ENCODE data around the gene FBRSL1.

The FBRSL1 gene

GRCh38 chr12:132500142-132500855 lies 10.3 kb downstream of the FBRSL1 start:
- DNase-seq, result no peak

- DNase-seq, result no peak
These were observed 10.9 kb downstream of the FBRSL1 start for GRCh38 chr12:132500856-132501180.

DNA sequence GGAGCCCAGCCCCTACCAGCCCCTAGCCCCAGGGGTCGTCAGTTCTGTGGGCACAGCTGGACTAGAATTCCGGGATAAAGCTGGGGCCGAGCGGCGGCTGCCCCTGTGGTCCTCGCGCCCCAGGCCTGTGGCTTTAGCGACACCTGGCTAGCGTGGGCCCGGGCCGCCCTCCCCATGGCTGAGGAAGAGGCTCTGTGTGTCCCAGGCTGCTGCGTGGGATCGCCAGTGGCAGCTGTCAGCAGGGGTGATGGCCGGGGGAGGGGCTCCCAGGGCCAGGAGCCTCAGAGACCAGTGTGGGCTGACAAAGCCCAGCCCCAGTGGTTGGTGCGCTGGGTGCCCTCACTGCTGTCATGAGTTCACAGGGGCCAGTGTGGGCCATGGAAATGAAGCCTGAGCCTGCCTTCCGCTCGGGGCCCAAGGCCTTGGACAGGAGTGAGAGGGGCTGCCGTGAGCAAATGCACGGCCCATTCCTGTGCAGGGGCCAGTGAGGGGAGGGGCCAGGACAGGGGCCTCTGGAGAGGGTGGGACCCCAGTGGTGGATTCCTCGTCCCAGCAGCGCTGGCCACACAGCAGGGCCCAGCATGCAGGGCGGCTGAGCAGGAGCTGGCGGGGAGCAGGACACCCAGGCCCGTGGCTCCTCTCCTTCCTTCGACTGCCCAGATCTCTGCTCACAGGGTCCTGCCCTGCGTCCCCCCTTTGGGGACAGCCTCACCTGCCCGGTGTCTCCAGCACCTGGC lies 11.4 kb downstream of the FBRSL1 start:
- no peak for DNase-seq

DNA sequence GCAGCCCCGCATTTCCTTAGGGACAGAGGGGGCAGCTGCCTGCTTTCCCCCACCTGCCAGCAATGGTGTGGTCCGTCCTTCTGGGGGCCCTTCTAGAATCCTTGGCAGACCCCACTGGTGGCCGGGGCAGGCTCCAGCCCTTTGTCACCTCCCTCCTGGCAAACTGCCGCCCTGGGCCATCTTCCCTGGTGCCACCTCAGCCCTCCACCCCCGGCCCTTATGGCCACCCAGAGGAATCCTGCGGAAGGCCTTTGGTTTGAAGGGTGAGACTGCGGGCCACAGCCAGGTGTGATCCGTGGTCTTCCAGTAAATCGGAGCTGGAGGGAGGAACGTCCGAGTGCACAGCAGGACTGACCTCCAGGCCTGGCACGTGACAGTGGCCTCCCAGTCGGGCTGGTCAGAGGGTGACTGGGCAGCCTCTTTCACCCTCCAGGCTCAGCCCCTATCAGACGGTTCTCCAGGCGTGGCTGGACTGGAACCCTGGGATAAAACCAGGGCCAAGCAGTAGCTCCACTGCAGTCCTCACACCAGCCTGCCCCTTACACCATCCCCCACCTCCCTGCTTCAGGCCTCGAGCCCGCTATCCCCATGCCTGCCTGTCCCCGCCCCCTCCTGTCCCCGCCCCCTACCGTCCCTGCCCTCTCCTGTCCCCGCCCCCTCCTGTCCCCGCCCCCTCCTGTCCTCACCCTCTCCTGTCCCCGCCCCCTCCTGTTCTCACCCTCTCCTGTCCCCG lies 12.4 kb downstream of the FBRSL1 start:
- DNase-seq, result no peak

GRCh38 chr12:132502882-132503193 lies 12.9 kb downstream of the FBRSL1 start:
- no peak for DNase-seq

DNA sequence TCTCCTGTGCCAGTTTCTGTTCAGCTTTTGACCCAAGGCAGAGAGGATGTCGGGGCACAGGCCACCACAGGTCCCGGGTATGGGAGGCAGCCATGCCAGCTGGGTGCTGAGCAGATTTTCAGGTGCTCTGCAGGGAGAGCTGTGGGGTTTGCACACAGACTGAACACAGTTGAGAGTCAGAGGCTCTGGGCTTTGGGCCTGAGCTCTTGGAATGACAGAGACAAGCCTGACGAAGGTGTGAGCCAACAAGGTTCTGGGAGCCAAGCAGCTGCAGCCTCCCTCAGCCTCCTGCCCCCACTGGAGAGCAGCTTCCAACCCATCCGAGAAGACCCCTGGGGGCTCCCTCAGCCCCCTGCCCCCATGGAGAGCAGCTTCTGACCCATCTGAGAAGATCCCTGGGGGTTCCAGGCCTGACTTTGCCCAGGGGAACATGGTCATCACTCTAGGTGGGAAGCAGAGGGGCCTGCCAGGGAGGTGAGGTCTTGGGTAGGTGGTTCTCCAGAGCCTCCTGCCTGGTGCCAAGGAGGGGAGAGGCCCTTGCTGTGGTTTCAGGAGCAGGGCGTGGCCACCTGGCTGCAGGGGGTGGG lies 13.8 kb downstream of the FBRSL1 start:
- DNase-seq, result no peak

GRCh38 chr12:132505105-132505851 lies 15.3 kb downstream of the FBRSL1 start:
- no peak for DNase-seq

- DNase-seq, result no peak
These were observed 15.9 kb downstream of the FBRSL1 start for GRCh38 chr12:132505852-132506219.

- DNase-seq, result no peak
These were observed 16.6 kb downstream of the FBRSL1 start for GRCh38 chr12:132506328-132507160.

- DNase-seq, result no peak
These were observed 17.2 kb downstream of the FBRSL1 start for GRCh38 chr12:132507161-132507538.

DNA sequence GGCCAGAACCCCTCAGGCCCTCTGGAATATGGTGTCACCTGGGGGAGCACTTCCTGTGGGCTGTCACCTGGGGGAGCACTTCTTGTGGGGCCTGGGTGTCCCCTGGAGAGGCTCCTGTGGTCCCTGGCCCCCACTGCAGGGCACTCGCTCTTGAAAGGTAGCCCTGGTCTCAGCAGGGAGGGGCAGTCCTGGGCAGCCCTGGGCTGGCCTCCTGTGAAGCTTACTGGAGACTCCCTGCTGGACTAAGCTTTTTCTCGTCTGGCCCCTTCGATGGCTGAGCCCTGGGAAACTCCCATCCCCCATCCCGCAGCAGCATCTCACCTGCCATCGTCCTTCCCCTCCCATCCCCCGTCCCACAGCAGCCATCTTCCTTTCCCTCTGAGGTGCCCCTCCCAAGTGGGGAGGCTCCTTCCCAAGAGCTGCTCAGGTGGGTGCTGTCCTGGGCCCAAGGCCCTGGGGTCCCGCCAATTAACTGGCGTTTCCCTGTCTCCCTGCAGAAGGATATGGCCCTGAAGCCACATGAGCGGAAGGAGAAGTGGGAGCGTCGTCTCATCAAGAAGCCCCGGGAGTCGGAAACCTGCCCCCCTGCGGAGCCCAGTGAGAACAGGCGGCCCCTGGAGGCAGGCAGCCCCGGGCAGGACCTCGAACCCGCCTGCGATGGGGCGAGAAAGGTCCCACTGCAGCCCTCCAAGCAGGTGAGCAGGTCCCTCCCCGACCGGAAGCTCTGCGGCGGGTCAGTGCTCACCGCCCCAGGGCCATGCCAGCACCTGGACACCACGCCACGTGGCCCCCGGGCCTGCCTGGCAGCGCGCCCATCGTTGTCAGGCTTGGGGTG lies 17.9 kb downstream of the FBRSL1 start:
- no peak for DNase-seq

DNA sequence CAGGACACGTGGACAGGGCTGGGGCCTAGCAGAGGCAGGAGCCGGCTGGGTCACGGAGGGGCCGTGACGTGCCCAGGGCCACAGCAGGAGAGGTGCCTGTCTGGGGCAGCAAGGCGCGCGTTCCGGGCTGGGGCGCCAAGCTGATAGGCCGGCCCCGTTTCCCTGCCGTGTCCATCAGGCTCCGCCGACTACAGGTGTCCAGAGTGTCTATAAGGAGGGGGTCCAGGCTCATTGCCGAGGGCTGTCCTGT lies 18.5 kb downstream of the FBRSL1 start:
- DNase-seq, result no peak

GRCh38 chr12:132508860-132509732 lies 19.1 kb downstream of the FBRSL1 start:
- no peak for DNase-seq

DNA sequence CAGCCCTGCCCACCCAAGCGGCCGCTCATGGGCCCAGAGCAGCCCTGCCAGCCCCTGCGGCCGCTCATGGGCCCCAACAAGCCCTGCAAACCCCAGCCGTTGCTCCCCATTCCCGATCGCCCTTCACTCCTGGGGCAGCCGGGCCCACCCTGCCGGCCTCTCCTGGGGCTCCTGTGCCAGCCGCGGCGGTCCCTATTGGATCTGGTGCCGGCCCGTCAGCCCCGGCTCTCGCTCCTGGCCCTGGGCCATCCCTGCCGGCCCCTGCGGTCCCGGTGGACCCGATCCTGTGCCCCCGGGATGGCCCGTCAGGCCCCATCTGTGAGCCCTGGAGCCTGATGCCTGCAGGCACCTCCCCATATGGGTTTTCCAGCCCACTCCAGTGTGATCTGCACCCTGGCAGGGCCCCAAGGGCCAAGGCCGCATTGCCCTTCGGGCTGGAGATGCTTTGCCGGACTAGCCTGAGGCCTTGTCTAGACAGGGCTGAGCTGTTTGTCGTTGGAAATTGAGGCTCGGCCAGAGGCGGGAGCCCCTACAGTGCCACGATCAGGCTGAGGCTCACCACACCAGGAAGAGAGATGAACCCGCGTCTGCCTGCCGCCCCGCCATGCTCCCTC lies 20.3 kb downstream of the FBRSL1 start:
- DNase-seq, result no peak

DNA sequence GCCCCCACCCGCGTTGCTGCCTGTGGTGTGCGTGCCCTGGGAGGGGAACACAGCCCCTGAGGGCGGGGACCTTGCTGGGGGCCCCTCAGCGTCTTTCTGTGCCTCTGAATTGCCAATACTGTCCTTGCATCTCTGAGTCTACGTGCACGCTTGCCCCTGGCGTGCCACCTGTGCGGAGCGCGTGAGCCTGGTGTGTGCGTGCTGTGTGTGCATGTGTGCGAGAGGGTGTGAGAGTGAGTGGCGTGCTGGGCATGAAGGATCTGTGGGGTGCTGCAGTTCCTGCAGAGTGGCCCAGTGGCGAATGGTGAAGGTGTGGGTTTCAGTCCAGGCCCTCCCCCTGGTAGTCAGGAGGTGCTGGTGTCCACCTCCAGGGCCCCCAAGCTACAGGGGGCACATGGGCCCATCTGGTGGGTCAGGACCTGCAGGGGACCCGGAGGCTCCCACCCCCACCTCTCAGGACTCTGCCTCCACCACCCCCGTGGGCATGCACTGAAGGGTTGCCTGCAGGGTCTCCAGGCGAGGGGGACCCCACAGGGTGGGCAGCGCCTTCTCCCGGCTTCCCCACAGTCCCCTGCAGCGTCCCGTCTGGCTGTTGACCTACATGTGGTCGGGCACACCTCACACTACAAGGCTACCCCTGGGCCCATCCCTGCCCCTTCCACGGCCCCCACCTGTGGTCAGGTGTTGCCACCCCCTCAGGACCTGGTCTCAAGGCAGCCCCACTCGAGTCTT lies 21.0 kb downstream of the FBRSL1 start:
- no peak for DNase-seq

DNA sequence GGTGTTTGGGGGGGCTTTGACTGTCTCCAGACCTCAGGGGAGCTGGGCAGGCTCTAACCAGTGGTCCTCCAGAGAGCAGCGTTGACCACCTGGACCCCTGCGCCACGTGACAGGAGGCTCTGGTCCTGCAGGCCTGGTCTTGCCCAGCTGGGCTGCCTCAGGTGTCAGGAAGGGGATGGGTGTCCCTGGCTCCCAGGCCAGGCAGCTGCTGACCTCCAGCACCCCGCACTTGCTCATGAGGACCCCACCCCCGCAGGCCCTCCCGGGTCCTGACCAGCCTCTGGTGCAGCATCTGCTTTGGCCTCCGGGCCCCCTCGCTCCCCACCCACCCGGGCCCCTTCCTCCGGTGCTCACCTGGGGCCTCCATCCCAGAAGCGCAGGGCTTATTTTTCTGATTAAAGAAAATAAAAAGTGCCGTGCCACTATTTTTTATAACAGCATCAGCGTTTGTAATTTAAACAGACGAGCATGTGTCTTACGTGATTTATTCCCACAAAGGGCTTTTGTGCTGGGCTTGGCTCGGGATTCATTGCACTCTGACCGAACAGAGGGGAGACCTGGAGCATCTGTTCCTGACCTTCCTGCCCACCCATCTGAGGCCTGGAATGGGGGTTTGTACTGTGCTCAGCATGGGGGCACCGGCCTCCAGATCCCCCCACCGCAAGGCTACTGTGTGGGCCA lies 21.7 kb downstream of the FBRSL1 start:
- no peak for DNase-seq

DNA sequence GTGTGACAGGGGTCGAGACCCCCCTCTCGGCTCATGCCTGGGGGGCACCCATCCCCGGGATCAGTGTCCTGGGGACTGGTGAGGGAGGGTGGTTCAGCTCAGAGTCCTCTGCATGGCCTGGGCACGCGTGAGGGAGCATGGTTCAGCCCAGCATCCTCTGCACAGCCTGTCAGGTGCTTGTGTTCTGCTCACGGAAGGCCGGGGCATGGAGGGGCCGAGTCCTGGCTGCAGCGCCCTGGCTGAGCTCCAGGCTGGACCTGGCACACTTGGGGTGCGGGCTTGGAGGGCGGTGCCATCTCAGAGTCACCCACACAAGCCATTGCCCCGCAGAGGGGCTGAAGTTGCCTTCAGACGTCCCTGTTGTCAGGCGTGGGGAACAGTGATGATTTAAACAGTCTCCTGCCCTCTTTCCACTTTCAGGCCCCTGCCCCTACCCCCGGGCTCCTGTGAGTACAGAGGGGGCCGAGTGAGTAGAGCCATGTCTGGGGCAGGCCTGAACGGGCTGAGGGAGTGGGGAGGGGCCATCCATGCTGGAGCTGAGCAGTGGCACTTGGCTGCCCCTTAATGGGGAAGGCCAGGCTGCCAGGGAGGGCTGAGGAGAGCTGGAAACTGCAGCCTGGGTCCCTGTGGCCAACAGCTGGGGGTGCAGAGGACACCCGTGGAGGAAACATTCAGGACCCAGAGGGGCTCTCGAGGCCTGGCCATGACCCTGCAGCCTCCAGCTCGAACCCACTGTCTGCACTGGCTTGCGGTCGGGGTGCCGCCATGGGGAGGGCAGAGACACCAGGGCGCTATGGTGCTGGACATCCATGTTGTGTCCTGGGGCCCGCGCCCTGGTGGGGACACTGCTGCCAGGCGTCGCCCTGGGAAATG lies 22.5 kb downstream of the FBRSL1 start:
- DNase-seq, result no peak

- no peak for DNase-seq
These were observed 23.1 kb downstream of the FBRSL1 start for GRCh38 chr12:132513070-132513398.

Measured in NCI-H1048 (cell line).